ENCODE data around the gene AUP1. TPM values are rescaled to one million over a fixed set of nuclear protein-coding genes. Genes with fewer than 3 reads are reported as not detected.

Gene AUP1
- total and polyA plus RNA-seq, 2 of the 8 experiments (the other 6 are each of a cell fraction or from before 2014, with no cell fraction given) = 83.4 to 121 TPM

DNA sequence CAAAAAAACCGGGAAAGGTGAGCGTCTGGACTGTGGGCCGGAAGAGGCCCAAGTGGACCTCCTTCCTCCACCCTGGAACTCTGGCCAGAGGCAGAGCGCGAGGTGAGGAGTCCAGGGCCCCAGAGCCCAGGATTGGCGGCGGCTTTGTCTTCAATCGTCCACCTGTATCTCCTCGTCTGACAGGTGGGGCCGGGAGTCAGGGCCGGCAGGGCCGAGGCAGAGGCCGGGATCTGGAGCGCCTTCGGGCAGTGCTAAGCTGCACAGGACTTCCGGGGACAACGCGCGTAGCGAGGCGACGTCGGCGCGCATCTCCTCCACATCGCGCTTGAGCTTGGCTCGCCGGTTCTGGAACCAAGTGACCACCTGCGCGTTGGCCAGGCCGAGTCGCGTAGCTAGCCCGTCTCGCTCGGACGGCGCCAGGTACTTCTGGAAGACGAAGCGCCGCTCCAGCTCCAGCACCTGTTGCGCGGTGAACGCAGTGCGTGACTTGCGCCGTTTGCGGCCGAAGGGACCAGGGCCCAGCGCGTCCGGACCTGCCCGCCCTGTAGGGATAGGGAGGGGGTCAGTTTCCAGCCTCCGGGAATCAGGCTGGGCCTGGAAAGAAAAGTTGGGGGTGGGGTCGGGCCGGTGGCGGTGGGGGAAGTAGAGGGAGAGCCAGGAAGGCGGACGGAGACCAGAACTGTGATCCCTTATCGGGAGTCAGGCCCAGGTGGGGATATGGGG is 31.6 kb downstream of the AUP1 start (continued):
- TF ChIP-seq, protein P1, sequence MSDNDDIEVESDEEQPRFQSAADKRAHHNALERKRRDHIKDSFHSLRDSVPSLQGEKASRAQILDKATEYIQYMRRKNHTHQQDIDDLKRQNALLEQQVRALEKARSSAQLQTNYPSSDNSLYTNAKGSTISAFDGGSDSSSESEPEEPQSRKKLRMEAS (IDR thresholded peaks at IDR 0.05) = peak; percentile 53; the same call in 1 of the 2 replicates
- TF ChIP-seq TAF7 (optimal IDR thresholded peaks at IDR 0.05; ENCODE audit: borderline replicate concordance, low read depth, low read length) = no peak
- TF ChIP-seq ASH2L (IDR thresholded peaks at IDR 0.05; ENCODE audit: low read length) = peak; percentile 64
- peak; percentile 30; the same call in 1 of the 2 replicates for TF ChIP-seq TAF1 (IDR thresholded peaks at IDR 0.05; ENCODE audit: low read depth, low read length)
- TF ChIP-seq CREB1 (IDR thresholded peaks at IDR 0.05) = peak; percentile 62; the same call in 1 of the 2 replicates
